GM13977 (cell line): ENCODE measurements around the gene GABPB2.

Experiments
- DNase-seq: peaks from one replicate; pipeline ENCODE4 v3.0.0; 2012; ENCODE audit warnings: low spot score
- CTCF ChIP-seq: IDR thresholded peaks from 2 replicates; pipeline ENCODE4 v1.5.1; 2012; ENCODE audit warnings: mild to moderate bottlenecking, control low read depth; ENCODE audit not compliant: insufficient read depth; ENCODE audit errors: extremely low read depth, missing control alignments
- in situ Hi-C: fragments of 300-500 bp; cut with MboI; formaldehyde crosslinking; loops from one replicate; pipeline ENCODE4 v1.12.0; 2022; ENCODE audit warnings: low sequenced_read_pairs, low pct_unique_long_range_greater_than_20kb, mixed read lengths, inconsistent platforms; ENCODE audit not compliant: unreplicated experiment

GABPB2 gene

GRCh38 chr1:151166505-151166956 lies 96.0 kb downstream of the GABPB2 start:
- in situ Hi-C loops: no loop called here
- DNase-seq: no peak
- TF ChIP-seq CTCF: no peak

- in situ Hi-C loops: no loop called here
- TF ChIP-seq CTCF: no peak
- no peak for DNase-seq
Measured at GRCh38 chr1:151167116-151167515, 96.6 kb downstream of the GABPB2 start.

- DNase-seq: no peak
- TF ChIP-seq CTCF: no peak
- in situ Hi-C loops: no loop called here
Measured at GRCh38 chr1:151171190-151171589, 100.6 kb downstream of the GABPB2 start.
